HFF-Myc (cell line): ENCODE results near the gene CIT.

ENCODE experiments used
- DNase-seq: peaks from one replicate; pipeline ENCODE4 v3.0.0-alpha.2; 2011; ENCODE audit warnings: low read depth; ENCODE audit errors: extremely low read depth
- H3K4me3 ChIP-seq: replicated peaks from 2 replicates; pipeline ENCODE4 v1.5.1; 2011; ENCODE audit warnings: low read depth, mild to moderate bottlenecking, control low read depth, low read length
- CTCF ChIP-seq: IDR thresholded peaks from 2 replicates; pipeline ENCODE4 v1.5.1; 2012; ENCODE audit warnings: mild to moderate bottlenecking, low read depth, low read length, control low read depth; ENCODE audit errors: missing control alignments

Gene CIT

GRCh38 chr12:119841433-119842210 lies 35.5 kb downstream of the CIT start:
- DNase-seq = no peak
- TF ChIP-seq CTCF = no peak
- H3K4me3 ChIP-seq = no peak overlapping the region

GRCh38 chr12:119840582-119840981 lies 36.5 kb downstream of the CIT start:
- DNase-seq = no peak
- TF ChIP-seq CTCF = no peak
- no peak overlapping the region for H3K4me3 ChIP-seq

- H3K4me3 ChIP-seq = no peak overlapping the region
- TF ChIP-seq CTCF = no peak
- no peak for DNase-seq
Observed at GRCh38 chr12:119840168-119840567, 37.0 kb downstream of the CIT start.

GRCh38 chr12:119838826-119839600 lies 38.1 kb downstream of the CIT start:
- TF ChIP-seq CTCF = no peak
- no peak for DNase-seq
- H3K4me3 ChIP-seq = no peak overlapping the region

GRCh38 chr12:119836781-119837180 lies 40.3 kb downstream of the CIT start:
- no peak for TF ChIP-seq CTCF
- DNase-seq = no peak
- no peak overlapping the region for H3K4me3 ChIP-seq

GRCh38 chr12:119835068-119835467 lies 42.1 kb downstream of the CIT start:
- H3K4me3 ChIP-seq = no peak overlapping the region
- no peak for DNase-seq
- TF ChIP-seq CTCF = no peak

GRCh38 chr12:119829439-119829838 lies 47.7 kb downstream of the CIT start:
- no peak for TF ChIP-seq CTCF
- no peak for DNase-seq

More at GRCh38 chr12:119829439-119829838, 47.7 kb downstream of the CIT start:
- no peak overlapping the region for H3K4me3 ChIP-seq
